Stimulated activated CD4-positive, alpha-beta T cell treated with anti-CD3 and anti-CD28 coated beads, Interleukin-15, amount 100 ng/mL, for 24 hours (primary cell): Measurements from ENCODE around the gene UBQLN1.
A peak's percentile ranks its signal among the peaks of the same experiment; 100 is the strongest.

Source experiments
- DNase-seq: peaks from one replicate; pipeline ENCODE4 v3.0.0-alpha.2; 2020

UBQLN1 gene

GRCh38 chr9:83681490-83681889 lies 26.3 kb downstream of the UBQLN1 start:
- DNase-seq: no peak

- DNase-seq: no peak
These were observed 27.5 kb downstream of the UBQLN1 start for GRCh38 chr9:83680233-83680632.

- DNase-seq: no peak
These were observed 30.2 kb downstream of the UBQLN1 start for GRCh38 chr9:83677596-83677995.

GRCh38 chr9:83675466-83675865 lies 32.3 kb downstream of the UBQLN1 start:
- DNase-seq: no peak

- no peak for DNase-seq
These were observed 36.3 kb downstream of the UBQLN1 start for GRCh38 chr9:83671451-83671850.

GRCh38 chr9:83670381-83670780 lies 37.4 kb downstream of the UBQLN1 start:
- no peak for DNase-seq

- DNase-seq: no peak
These were observed 38.7 kb downstream of the UBQLN1 start for GRCh38 chr9:83669067-83669466.

GRCh38 chr9:83665580-83666200 lies 42.1 kb downstream of the UBQLN1 start:
- no peak for DNase-seq

GRCh38 chr9:83662933-83663332 lies 44.8 kb downstream of the UBQLN1 start:
- no peak for DNase-seq

- DNase-seq: no peak
These were observed 50.8 kb downstream of the UBQLN1 start for GRCh38 chr9:83656952-83657351.

GRCh38 chr9:83656032-83656680 lies 51.6 kb downstream of the UBQLN1 start:
- no peak for DNase-seq

GRCh38 chr9:83655433-83655832 lies 52.3 kb downstream of the UBQLN1 start:
- no peak for DNase-seq

- DNase-seq: no peak
These were observed 55.3 kb downstream of the UBQLN1 start for GRCh38 chr9:83652433-83652832.

- no peak for DNase-seq
These were observed 56.2 kb downstream of the UBQLN1 start for GRCh38 chr9:83651558-83651957.

- DNase-seq: no peak
These were observed 58.2 kb downstream of the UBQLN1 start for GRCh38 chr9:83649515-83649914.

GRCh38 chr9:83649080-83649479 lies 58.7 kb downstream of the UBQLN1 start:
- DNase-seq: peak; percentile 80

- no peak for DNase-seq
These were observed 61.1 kb downstream of the UBQLN1 start for GRCh38 chr9:83646500-83647239.

GRCh38 chr9:83642793-83643192 lies 65.0 kb downstream of the UBQLN1 start:
- DNase-seq: no peak

- no peak for DNase-seq
These were observed 68.5 kb downstream of the UBQLN1 start for GRCh38 chr9:83639266-83639665.

- DNase-seq: no peak
These were observed 70.4 kb downstream of the UBQLN1 start for GRCh38 chr9:83637389-83637788.

GRCh38 chr9:83636813-83637212 lies 70.9 kb downstream of the UBQLN1 start:
- no peak for DNase-seq

GRCh38 chr9:83633676-83634075 lies 74.1 kb downstream of the UBQLN1 start:
- DNase-seq: no peak

GRCh38 chr9:83633255-83633654 lies 74.5 kb downstream of the UBQLN1 start:
- no peak for DNase-seq

GRCh38 chr9:83630938-83631457 lies 76.8 kb downstream of the UBQLN1 start:
- DNase-seq: no peak
